ENCODE data around the gene FLNA. TPM values are rescaled to one million over a fixed set of nuclear protein-coding genes. Genes with fewer than 3 reads are reported as not detected.

FLNA gene
- total and polyA plus RNA-seq, 9 of the 15 experiments (the other 6 are each of a cell fraction or from before 2014, with no cell fraction given), result 6.2 to 735 (median 135) TPM

GRCh38 chrX:154371017-154371788 is 3.2 kb downstream of the FLNA start (continued):
- TF ChIP-seq CHD1 (IDR thresholded peaks at IDR 0.05; ENCODE audit: low read length) (peak; percentile 82), SAFB2 (IDR thresholded peaks at IDR 0.05; ENCODE audit: borderline replicate concordance, low read depth, low read length, severe bottlenecking) (no peak), NCOA1 (IDR thresholded peaks at IDR 0.05; ENCODE audit: low read depth) (no peak), ZNF655 (CRISPR knock-in tag; IDR thresholded peaks at IDR 0.05) (no peak), RFX7 (CRISPR knock-in tag; IDR thresholded peaks at IDR 0.05) (no peak), TAL1 (IDR thresholded peaks at IDR 0.05) (no peak), ETV1 (tag; conservative IDR thresholded peaks at IDR 0.05; ENCODE audit: low read depth) (no peak), ZNF444 (CRISPR knock-in tag; IDR thresholded peaks at IDR 0.05) (no peak), GTF2A2 (tag; IDR thresholded peaks at IDR 0.05) (no peak), ZMIZ1 (IDR thresholded peaks at IDR 0.05; ENCODE audit: low read depth in 2 of 2, low read length in 2 of 2) (no peak), GTF2B (IDR thresholded peaks at IDR 0.05; ENCODE audit: extremely low read depth, insufficient read length) (no peak), MXI1 (IDR thresholded peaks at IDR 0.05; ENCODE audit: low read depth, low read length) (0 out of 2 replicates have a peak, but pooled peaks have one; percentile 27), MCM7 (IDR thresholded peaks at IDR 0.05) (no peak), ZSCAN32 (CRISPR knock-in tag; IDR thresholded peaks at IDR 0.05) (no peak), JUN (IDR thresholded peaks at IDR 0.05; ENCODE audit: borderline replicate concordance, low read depth, low read length) (no peak), JUN (CRISPR knock-in tag; IDR thresholded peaks at IDR 0.05; ENCODE audit: borderline replicate concordance) (no peak), NCOR1 (IDR thresholded peaks at IDR 0.05) (0 out of 2 replicates have a peak, but pooled peaks have one; percentile 23), YY1 (IDR thresholded peaks at IDR 0.05; ENCODE audit: borderline replicate concordance in 1 of 3, control insufficient read depth in 1 of 3, extremely low read depth in 1 of 3, insufficient read depth in 3 of 3, insufficient read length in 1 of 3, insufficient replicate concordance in 2 of 3, low read depth in 1 of 3, low read length in 2 of 3) (peak in 2 of 3 experiments; percentile 84 to 90), SMAD3 (CRISPR knock-in tag; conservative IDR thresholded peaks at IDR 0.05) (no peak), RBM39 (optimal IDR thresholded peaks at IDR 0.05; ENCODE audit: low read depth, low read length) (no peak), KAT7 (CRISPR knock-in tag; IDR thresholded peaks at IDR 0.05; ENCODE audit: borderline replicate concordance) (no peak), ZNF140 (CRISPR knock-in tag; IDR thresholded peaks at IDR 0.05) (no peak), KDM2B (CRISPR knock-in tag; IDR thresholded peaks at IDR 0.05) (peak; percentile 93), LARP7 (IDR thresholded peaks at IDR 0.05) (no peak)
